ENCODE results near the gene SLC19A3.
"Not testable (repeated sequence)": the region's sequence is repeated elsewhere in the genome, so short reads cannot be mapped to it uniquely, and the experiment has no call there.

SLC19A3 gene

GRCh38 chr2:227761740-227762476, 44.1 kb upstream of the SLC19A3 start:
- no peak overlapping the region for H3K4me2 ChIP-seq (ENCODE audit: low read length)
- H3K27me3 ChIP-seq (ENCODE audit: control insufficient read depth, low read length) = no peaks in the 10 kb centered on the region
- TF ChIP-seq EZH2phosphoT487 (IDR thresholded peaks at IDR 0.05; ENCODE audit: borderline replicate concordance, low read length) = no peak
- TF ChIP-seq CTCF (IDR thresholded peaks at IDR 0.05; ENCODE audit: low read depth, low read length, poor library complexity, severe bottlenecking) = no peak
- no peaks in the 10 kb centered on the region for H4K20me1 ChIP-seq (ENCODE audit: control insufficient read depth, insufficient read depth, low read depth, low read length)
- no peaks in the 10 kb centered on the region for H3F3A ChIP-seq (ENCODE audit: control insufficient read depth, insufficient read depth)
- H3K4me1 ChIP-seq (ENCODE audit: control insufficient read depth, low read length) = no peaks in the 10 kb centered on the region
- no peaks in the 10 kb centered on the region for H3K9me3 ChIP-seq (ENCODE audit: control insufficient read depth, insufficient read depth, low read length)
- H3K27ac ChIP-seq (ENCODE audit: low read depth, low read length) = no peak overlapping the region
- no peaks in the 10 kb centered on the region for H3K36me3 ChIP-seq (ENCODE audit: control insufficient read depth, low read length)
- no peaks in the 10 kb centered on the region for H3K9me2 ChIP-seq (replicated peaks; ENCODE audit: control insufficient read depth, low read length)
- H3K79me2 ChIP-seq (ENCODE audit: control insufficient read depth, low read length) = no peaks in the 10 kb centered on the region
- no peak overlapping the region for H3K4me3 ChIP-seq (ENCODE audit: low read length)

- Histone ChIP-seq H3K79me2 (ENCODE audit: control insufficient read depth, low read length) (no peaks in the 10 kb centered on the region), H3K4me3 (ENCODE audit: low read length) (no peak overlapping the region), H4K20me1 (ENCODE audit: control insufficient read depth, insufficient read depth, low read depth, low read length) (no peaks in the 10 kb centered on the region), H3K4me1 (ENCODE audit: control insufficient read depth, low read length) (no peaks in the 10 kb centered on the region), H3K27me3 (ENCODE audit: control insufficient read depth, low read length) (no peaks in the 10 kb centered on the region), H3F3A (ENCODE audit: control insufficient read depth, insufficient read depth) (no peaks in the 10 kb centered on the region), H3K4me2 (ENCODE audit: low read length) (no peak overlapping the region), H3K9me2 (replicated peaks; ENCODE audit: control insufficient read depth, low read length) (no peaks in the 10 kb centered on the region), H3K9me3 (ENCODE audit: control insufficient read depth, insufficient read depth, low read length) (no peaks in the 10 kb centered on the region), H3K27ac (ENCODE audit: low read depth, low read length) (no peak overlapping the region), H3K36me3 (ENCODE audit: control insufficient read depth, low read length) (no peaks in the 10 kb centered on the region)
- TF ChIP-seq CTCF (IDR thresholded peaks at IDR 0.05; ENCODE audit: low read depth, low read length, poor library complexity, severe bottlenecking) (no peak), EZH2phosphoT487 (IDR thresholded peaks at IDR 0.05; ENCODE audit: borderline replicate concordance, low read length) (no peak)
These were observed 41.7 kb upstream of the SLC19A3 start for GRCh38 chr2:227759411-227760118.

- H3K27ac ChIP-seq (ENCODE audit: low read depth, low read length); H4K20me1 ChIP-seq (ENCODE audit: control insufficient read depth, insufficient read depth, low read depth, low read length); H3K4me2 ChIP-seq (ENCODE audit: low read length); H3K79me2 ChIP-seq (ENCODE audit: control insufficient read depth, low read length); H3K4me3 ChIP-seq (ENCODE audit: low read length); H3K9me2 ChIP-seq (replicated peaks; ENCODE audit: control insufficient read depth, low read length); H3K27me3 ChIP-seq (ENCODE audit: control insufficient read depth, low read length); H3K4me1 ChIP-seq (ENCODE audit: control insufficient read depth, low read length); H3K9me3 ChIP-seq (ENCODE audit: control insufficient read depth, insufficient read depth, low read length); H3K36me3 ChIP-seq (ENCODE audit: control insufficient read depth, low read length); H3F3A ChIP-seq (ENCODE audit: control insufficient read depth, insufficient read depth): not testable (repeated sequence)
These were observed 38.4 kb upstream of the SLC19A3 start for GRCh38 chr2:227756261-227756660.

- Histone ChIP-seq H3F3A (ENCODE audit: control insufficient read depth, insufficient read depth) (no peaks in the 10 kb centered on the region), H3K27ac (ENCODE audit: low read depth, low read length) (no peak overlapping the region), H3K9me2 (replicated peaks; ENCODE audit: control insufficient read depth, low read length) (no peaks in the 10 kb centered on the region), H3K4me3 (ENCODE audit: low read length) (no peak overlapping the region), H3K4me2 (ENCODE audit: low read length) (no peak overlapping the region), H4K20me1 (ENCODE audit: control insufficient read depth, insufficient read depth, low read depth, low read length) (no peaks in the 10 kb centered on the region), H3K9me3 (ENCODE audit: control insufficient read depth, insufficient read depth, low read length) (no peaks in the 10 kb centered on the region), H3K79me2 (ENCODE audit: control insufficient read depth, low read length) (no peaks in the 10 kb centered on the region), H3K36me3 (ENCODE audit: control insufficient read depth, low read length) (no peaks in the 10 kb centered on the region), H3K4me1 (ENCODE audit: control insufficient read depth, low read length) (no peaks in the 10 kb centered on the region), H3K27me3 (ENCODE audit: control insufficient read depth, low read length) (no peaks in the 10 kb centered on the region)
- TF ChIP-seq CTCF (IDR thresholded peaks at IDR 0.05; ENCODE audit: low read depth, low read length, poor library complexity, severe bottlenecking) = peak; percentile 29
- no peak for TF ChIP-seq EZH2phosphoT487 (IDR thresholded peaks at IDR 0.05; ENCODE audit: borderline replicate concordance, low read length)
These were observed 30.3 kb upstream of the SLC19A3 start for GRCh38 chr2:227748079-227748478.

Measured in DOHH2 (cell line).